GM21526 (cell line): Measurements from ENCODE around the gene GAL3ST2.
"Not testable (repeated sequence)": the region's sequence is repeated elsewhere in the genome, so short reads cannot be mapped to it uniquely, and the experiment has no call there.

Experiments used
- ATAC-seq: cut with Tn5 transposase; IDR thresholded peaks from one replicate; pipeline ENCODE4 v1.9.1; 2021; ENCODE audit warnings: moderate library complexity; ENCODE audit not compliant: unreplicated experiment, low FRiP score

The GAL3ST2 gene

DNA sequence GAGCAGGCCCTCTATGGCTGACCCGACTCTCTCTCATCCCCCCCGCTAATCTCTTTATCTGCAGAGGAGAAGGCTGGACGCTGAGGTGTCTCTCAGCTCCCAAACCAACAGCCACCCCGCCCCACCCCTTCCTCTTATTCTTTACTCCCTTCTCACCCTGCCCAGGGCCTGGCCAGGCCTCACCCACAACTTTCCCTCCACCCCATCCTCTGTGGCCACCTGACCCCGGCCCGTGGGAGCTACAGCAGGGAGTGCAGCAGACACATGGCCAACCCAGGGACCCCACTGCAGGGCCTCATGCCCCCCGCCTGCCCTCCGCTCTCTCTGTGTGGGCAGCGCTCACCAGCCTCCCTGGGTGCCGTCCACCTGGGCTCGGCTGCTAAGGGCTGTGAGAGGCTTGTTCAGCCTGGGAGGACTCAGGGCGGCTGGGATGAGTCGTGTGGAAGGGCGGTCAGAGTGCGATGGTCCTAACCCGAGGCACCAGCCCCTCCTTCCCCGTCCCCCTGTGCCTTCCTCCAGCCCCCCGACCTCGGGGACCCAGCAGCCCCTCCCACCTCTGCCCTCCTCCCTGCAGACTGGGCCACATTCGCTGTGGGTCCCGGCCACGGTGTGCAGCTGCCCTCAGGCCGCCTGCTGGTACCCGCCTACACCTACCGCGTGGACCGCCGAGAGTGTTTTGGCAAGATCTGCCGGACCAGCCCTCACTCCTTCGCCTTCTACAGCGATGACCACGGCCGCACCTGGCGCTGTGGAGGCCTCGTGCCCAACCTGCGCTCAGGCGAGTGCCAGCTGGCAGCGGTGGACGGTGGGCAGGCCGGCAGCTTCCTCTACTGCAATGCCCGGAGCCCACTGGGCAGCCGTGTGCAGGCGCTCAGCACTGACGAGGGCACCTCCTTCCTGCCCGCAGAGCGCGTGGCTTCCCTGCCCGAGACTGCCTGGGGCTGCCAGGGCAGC is 39.1 kb downstream of the GAL3ST2 start:
- ATAC-seq, result no peak

- no peak for ATAC-seq
Observed at GRCh38 chr2:241816431-241817121, 40.0 kb downstream of the GAL3ST2 start.

- no peak for ATAC-seq
Observed at GRCh38 chr2:241817126-241817820, 40.7 kb downstream of the GAL3ST2 start.

DNA sequence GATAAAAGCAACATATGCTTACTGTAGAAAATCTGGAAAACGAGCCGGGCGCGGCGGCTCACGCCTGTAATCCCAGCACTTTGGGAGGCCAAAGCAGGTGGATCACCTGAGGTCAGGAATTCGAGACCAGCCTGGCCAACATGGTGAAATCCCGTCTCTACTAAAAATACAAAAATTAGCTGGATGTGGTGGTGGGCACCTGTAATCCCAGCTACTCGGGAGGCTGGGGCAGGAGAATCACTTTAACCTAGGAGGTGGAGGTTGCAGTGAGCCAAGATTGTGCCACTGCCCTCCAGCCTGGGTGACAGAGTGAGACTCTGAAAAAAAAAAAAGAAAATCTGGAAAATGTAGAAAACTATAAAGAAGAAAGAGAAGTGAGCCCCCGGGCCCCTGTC is 41.2 kb downstream of the GAL3ST2 start:
- ATAC-seq, result not testable (repeated sequence)

DNA sequence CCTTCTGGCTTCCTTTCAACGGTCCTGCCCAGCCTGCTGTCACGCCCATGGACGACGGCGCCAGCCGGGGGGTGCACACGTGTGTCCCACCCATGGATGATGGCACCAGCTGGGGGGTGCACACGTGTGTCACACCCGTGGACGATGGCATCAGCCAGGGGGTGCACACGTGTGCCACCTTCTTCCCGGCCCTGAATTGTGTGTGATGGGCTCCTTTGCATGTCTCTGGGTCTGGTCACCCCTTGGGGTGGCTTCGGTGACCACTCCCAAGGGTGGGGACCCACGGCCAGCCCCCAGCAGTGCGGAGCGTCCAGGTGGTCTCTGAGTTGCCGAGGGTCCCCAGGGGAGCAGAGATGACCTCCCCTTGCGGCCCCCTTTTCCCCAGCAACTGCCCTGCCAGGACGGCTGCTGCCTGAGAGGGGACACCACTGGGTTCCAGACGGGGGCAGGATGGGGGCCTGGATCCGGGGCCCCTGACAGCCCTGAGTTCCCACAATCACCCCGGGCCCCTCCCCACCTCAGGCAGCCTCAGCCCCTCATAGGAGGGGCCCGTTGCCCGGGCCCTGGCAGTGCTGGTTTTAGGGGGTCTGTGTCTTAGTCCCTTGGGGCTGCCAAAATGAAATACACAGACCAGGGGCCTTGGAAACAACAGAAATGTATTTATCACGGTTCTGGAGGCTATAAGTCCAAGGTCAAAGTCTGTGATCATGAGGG is 41.8 kb downstream of the GAL3ST2 start:
- ATAC-seq, result no peak

- ATAC-seq, result no peak
Observed at GRCh38 chr2:241818943-241819270, 42.3 kb downstream of the GAL3ST2 start.

DNA sequence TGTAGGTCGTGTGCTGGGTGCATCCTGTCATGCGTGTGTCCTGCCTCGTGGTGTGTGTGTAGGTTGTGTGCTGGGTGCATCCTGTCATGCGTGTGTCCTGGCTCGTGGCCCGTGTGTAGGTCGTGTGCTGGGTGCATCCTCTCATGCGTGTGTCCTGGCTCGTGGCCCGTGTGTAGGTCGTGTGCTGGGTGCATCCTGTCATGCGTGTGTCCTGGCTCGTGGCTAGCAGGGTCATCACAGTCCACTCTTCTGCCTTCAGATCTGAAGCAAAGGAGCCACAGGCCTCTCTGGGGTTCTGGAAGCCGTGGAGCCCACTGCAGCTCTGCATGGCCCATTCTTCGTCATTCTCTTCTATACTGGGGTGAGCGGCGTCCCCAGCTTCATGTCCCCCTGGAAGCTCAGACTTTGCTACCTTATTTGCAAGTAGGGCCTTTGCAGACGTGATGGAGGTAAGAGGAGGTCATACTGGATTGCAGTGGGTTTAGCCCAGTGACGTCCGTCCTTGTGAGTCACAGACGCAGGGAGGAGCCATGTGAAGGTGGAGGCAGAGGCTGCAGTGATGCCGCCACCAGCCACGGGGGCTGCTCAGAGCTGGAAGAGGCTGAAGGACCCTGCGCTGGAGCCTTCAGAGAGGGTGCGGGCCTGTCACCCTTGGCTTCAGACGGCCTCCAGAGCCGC is 43.5 kb downstream of the GAL3ST2 start:
- ATAC-seq, result not testable (repeated sequence)

DNA sequence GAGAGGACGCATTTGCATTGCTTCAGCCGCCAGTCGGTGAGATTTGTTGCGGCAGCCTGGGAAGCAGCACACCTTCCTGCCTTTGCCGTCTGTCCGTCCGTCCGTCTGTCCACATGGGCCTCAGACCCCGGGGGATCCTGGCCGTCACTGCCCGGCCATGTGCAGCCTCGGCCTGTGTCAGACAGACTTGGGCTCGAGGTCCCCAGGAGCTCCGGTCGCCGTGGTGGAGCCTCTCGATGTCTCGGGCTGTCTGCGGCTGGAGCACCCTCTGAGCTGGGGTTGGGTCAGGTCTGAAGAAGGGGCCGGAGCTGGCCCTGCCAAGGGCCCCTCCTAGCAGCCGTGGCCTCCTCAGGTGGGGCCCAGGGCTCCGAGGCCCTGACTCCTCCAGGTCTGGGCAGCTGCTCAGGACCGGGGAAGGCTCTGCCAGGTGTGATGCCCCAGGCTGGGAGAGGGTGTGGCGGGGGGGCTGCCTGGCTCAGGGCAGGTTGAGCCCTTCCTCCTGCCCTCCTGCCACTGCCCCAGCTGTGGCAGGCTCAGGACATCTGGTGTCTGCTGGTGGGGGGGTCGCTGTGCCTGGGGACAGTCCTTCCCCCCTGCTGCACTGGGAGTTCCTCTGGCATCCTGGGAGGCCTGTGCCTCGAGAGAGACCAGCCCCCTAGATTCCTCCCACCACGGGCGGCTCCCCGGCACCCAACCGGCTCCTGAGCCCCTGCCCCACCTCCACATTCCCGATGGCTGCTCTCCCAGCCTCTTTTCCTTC is 44.2 kb downstream of the GAL3ST2 start:
- no peak for ATAC-seq

DNA sequence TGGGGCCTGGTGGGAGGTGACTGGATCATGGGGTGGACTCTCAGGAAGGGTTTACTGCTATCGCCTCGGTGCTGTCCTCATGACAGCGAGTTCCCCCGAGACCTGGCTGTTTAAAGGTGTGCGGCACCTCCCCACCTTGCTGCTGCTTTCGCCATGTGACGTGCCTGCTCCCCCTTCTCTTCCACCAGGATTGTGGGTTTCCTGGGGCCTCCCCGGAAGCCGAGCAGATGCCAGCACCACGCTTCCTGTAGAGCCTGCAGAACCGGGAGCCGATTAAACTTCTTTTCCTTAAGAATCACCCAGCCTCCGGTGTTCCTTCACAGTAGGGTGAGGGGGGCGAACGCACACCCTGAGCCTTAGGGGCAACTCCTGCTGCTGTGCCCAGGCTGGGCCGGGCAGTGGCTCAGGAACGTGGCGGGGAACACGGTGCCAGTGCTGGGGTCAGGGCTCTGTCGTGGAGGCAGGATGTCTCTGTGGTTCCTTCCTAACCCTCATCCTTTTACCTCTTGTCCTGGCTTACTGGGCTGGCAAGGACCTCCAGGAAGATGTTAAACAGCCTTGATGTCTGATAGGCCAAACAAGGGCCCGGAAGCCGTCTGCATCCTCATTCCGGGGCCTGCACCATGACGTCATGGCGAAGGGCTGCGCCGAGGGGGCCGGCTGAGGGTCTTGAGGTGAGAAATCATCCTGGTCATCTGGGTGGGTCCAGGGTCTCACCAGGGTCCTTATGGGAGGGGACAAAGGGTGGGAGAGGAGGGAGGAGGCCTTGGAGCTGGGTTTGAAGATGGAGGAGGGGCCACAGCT is 45.0 kb downstream of the GAL3ST2 start:
- no peak for ATAC-seq

GRCh38 chr2:241822264-241822623 is 45.6 kb downstream of the GAL3ST2 start:
- ATAC-seq, result no peak

DNA sequence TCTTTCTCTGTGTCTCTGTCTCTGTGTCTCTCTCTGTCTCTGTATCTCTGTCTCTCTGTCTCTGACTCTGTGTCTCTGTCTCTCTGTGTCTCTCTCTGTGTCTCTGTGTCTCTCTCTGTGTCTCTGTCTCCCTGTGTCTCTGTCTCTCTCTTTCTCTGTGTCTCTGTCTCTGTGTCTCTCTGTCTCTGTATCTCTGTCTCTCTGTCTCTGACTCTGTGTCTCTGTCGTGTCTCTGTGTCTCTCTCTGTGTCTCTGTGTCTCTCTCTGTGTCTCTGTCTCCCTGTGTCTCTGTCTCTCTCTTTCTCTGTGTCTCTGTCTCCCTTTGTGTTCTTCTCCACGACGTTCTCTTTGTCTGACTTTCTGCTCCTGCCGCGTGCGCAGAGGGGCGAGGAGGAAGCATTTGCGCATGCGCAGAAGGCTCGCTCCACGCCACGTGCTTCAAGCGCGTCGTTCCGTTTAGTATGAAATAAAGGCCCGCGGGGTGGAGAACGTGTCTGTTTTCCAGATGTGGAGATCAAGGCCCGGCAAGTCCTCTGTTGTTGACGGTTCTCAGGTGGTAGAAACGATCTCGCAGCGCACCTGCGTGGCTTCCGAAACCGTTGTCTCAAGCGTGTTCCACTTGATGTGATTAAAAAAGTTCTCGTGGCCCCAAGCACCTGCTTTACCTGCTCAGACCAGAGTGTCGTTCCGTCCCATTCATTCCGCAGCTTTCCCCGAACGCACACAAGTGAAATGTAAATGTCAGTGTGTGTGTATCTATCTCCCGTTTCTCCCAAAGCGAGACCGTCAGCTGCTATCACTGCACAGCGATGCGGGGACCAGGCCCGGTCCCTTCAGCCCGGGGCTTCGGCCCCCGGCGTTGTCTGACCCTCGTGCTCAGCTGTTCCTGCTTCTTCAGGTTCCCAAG is 47.2 kb downstream of the GAL3ST2 start:
- not testable (repeated sequence) for ATAC-seq

DNA sequence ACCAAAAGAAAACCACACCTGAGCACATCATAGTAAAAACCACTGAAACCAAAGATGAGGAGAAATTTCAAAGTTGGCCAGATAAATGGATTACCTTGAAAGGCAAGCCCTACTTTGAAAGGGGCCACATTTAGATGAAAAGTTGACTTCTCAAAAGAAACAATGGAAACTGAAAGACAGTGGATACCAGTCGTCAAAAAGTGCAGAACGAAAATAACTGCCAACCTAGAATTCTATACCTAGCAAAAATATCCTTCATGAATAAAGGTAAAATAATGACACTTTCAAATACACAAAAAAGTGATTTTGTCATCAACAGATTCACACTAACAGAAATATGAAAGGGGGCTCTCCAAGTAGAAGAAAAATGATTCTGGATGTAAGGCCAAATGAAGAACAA is 50.8 kb downstream of the GAL3ST2 start:
- no peak for ATAC-seq

DNA sequence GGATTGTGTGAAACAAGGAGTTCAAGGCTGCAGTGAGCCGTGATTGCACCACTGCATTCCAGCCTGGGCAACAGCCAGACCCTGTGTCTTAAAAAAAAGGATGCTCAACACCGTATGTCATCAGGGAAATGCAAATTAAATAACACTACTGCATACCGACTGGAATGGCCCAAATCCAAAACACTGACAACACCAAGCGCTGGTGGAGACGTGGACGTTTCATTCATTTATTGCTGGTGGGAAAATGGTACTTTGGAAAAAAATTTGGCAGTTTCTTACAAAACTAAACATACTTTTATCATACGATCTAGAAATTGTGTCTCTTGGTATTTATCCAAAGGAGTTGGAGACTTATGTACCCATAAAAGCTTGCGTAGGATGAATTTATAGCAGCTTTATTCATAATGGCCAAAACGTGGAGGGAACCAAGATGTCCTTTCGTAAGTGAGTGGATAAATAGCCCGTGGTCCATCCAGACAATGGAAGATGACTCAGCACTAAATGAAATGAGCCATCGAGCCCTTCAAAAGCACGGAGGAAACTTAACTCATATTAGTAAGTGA is 56.6 kb downstream of the GAL3ST2 start:
- ATAC-seq, result no peak

GRCh38 chr2:241833756-241834526 is 57.3 kb downstream of the GAL3ST2 start:
- ATAC-seq, result not testable (repeated sequence)

GRCh38 chr2:241834527-241835210 is 58.0 kb downstream of the GAL3ST2 start:
- ATAC-seq, result no peak

GRCh38 chr2:241835611-241836010 is 59.0 kb downstream of the GAL3ST2 start:
- ATAC-seq, result no peak
